ENCODE results near the gene PER2. TPM values are rescaled to one million over a fixed set of nuclear protein-coding genes. Genes with fewer than 3 reads are reported as not detected.

Gene PER2
- total and polyA plus RNA-seq, 2 of the 13 experiments (the other 11 are each of a cell fraction or from before 2014, with no cell fraction given): 5.1 to 9.4 TPM

GRCh38 chr2:238243496-238244076 is 44.8 kb downstream of the PER2 start (continued):
- TF ChIP-seq LRRFIP1 (CRISPR knock-in tag; conservative IDR thresholded peaks at IDR 0.05) (no peak), ZNF34 (CRISPR knock-in tag; IDR thresholded peaks at IDR 0.05; ENCODE audit: borderline replicate concordance) (no peak), ZFP37 (CRISPR knock-in tag; IDR thresholded peaks at IDR 0.05; ENCODE audit: borderline replicate concordance) (no peak), CHCHD3 (CRISPR knock-in tag; IDR thresholded peaks at IDR 0.05) (no peak), TBL1XR1 (IDR thresholded peaks at IDR 0.05; ENCODE audit: borderline replicate concordance, low read length, partially characterized antibody) (no peak), STAG1 (CRISPR knock-in tag; IDR thresholded peaks at IDR 0.05) (no peak), RBM22 (optimal IDR thresholded peaks at IDR 0.05; ENCODE audit: low read length) (peak; percentile 25), PHF21A (CRISPR knock-in tag; IDR thresholded peaks at IDR 0.05) (peak; percentile 64; the same call in 1 of the 2 replicates), ZNF891 (CRISPR knock-in tag; IDR thresholded peaks at IDR 0.05) (no peak), ZNF101 (CRISPR knock-in tag; IDR thresholded peaks at IDR 0.05; ENCODE audit: borderline replicate concordance, low read depth) (no peak), CHD2 (IDR thresholded peaks at IDR 0.05; ENCODE audit: low read depth, low read length) (no peak)
- TF ChIP-seq, protein P1, sequence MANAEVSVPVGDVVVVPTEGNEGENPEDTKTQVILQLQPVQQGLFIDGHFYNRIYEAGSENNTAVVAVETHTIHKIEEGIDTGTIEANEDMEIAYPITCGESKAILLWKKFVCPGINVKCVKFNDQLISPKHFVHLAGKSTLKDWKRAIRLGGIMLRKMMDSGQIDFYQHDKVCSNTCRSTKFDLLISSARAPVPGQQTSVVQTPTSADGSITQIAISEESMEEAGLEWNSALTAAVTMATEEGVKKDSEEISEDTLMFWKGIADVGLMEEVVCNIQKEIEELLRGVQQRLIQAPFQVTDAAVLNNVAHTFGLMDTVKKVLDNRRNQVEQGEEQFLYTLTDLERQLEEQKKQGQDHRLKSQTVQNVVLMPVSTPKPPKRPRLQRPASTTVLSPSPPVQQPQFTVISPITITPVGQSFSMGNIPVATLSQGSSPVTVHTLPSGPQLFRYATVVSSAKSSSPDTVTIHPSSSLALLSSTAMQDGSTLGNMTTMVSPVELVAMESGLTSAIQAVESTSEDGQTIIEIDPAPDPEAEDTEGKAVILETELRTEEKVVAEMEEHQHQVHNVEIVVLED (CRISPR knock-in tag; IDR thresholded peaks at IDR 0.05; ENCODE audit: borderline replicate concordance): no peak
